ENCODE results near the gene DENND1A.

The DENND1A gene

DNA sequence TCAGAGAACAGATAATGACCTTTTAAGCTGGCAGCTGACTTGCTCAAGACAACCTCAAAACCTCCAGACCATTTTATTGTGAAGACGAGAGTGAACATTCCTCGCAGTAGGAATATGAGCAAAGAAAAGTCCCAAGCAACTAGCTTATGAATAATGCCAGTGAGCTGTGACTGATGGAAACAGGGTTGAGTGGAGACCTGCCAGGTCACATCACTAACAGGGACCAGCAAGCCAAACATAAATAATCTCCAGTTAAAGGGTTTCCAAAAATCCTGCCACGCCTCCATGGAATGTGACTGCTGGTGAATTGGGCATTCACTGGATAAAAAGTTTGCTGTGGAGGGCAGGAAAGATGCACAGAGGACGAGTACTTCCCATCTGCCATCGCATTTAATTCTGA is 388.5 kb downstream of the DENND1A start:
- H3K27me3 Mint-ChIP-seq: no peaks in the 10 kb centered on the region

DNA sequence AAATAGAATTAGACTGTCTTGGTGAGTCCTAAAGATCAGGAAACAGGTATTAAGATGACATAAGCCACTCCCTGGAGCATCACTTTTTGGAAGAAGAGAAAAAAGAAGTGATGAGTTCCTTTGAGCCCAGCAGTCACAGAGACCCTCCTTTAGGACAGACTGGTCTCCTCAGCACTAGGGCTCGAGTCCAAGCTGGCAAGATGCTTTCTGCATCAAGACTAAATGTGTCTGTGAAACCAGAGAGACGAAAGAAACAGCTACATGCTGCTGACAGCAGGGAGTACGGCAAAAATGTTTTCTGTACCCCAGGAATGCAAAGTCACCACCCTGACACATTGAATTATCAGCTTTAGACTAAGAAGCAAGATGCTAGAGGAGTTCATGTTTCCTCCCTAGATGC is 389.5 kb downstream of the DENND1A start:
- DNase-seq: no peak
- ATAC-seq: no peak
- no peak overlapping the region for H3K27ac Mint-ChIP-seq
- no peaks in the 10 kb centered on the region for H3K27me3 Mint-ChIP-seq
- no peak overlapping the region for H3K4me3 Mint-ChIP-seq
- peaks cover 8% of the 10 kb centered on the region for H3K4me1 Mint-ChIP-seq
- peaks cover 0 to 2% of the 10 kb centered on the region in 2 donors for H3K9me3 Mint-ChIP-seq

More for the DNA sequence above, 388.5 kb downstream of the DENND1A start:
- H3K27ac Mint-ChIP-seq: no peak overlapping the region
- no peak for DNase-seq
- no peaks in the 10 kb centered on the region for H3K9me3 Mint-ChIP-seq
- ATAC-seq: no peak
- H3K4me1 Mint-ChIP-seq: peaks cover 6% of the 10 kb centered on the region
- no peak overlapping the region for H3K4me3 Mint-ChIP-seq

GRCh38 chr9:123537809-123538208 is 392.1 kb downstream of the DENND1A start:
- Mint-ChIP-seq H3K4me3 (no peak overlapping the region), H3K9me3 (peaks cover 9 to 12% of the 10 kb centered on the region in 2 donors), H3K27me3 (no peaks in the 10 kb centered on the region), H3K27ac (no peak overlapping the region), H3K4me1 (peaks cover 8% of the 10 kb centered on the region)
- DNase-seq (no peak), ATAC-seq (no peak)

- no peak for ATAC-seq
- H3K4me3 Mint-ChIP-seq: no peak overlapping the region
- DNase-seq: no peak
- peak overlapping the region; percentile 10 to 31 for H3K27ac Mint-ChIP-seq
- H3K4me1 Mint-ChIP-seq: peaks cover 8% of the 10 kb centered on the region
- H3K9me3 Mint-ChIP-seq: peaks cover 12 to 16% of the 10 kb centered on the region in 2 donors
- H3K27me3 Mint-ChIP-seq: no peaks in the 10 kb centered on the region
Measured at GRCh38 chr9:123536455-123536868, 393.5 kb downstream of the DENND1A start.

DNA sequence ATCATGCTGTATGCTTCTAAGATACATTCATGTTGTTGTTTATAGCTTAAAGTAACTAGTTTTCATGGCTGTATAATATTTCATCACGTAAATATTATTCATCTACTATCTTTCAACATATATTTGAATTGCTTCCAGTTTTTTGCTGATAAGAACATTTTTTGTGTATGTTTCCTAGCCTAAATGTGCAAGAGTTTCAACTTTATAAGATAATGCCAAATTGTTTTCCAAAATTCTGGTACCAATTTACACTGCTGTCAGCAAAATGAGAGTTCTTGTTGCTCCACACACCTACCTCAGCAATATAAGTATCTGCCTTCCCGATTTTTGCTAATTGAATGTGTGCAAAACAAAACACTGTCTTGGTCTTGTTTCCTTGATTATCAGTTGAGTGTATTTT is 395.6 kb downstream of the DENND1A start:
- H3K4me1 Mint-ChIP-seq: peaks cover 8% of the 10 kb centered on the region
- no peaks in the 10 kb centered on the region for H3K27me3 Mint-ChIP-seq
- H3K4me3 Mint-ChIP-seq: no peak overlapping the region
- DNase-seq: no peak
- peaks cover 23 to 31% of the 10 kb centered on the region in 2 donors for H3K9me3 Mint-ChIP-seq
- no peak overlapping the region for H3K27ac Mint-ChIP-seq
- ATAC-seq: no peak

GRCh38 chr9:123530244-123530643 is 399.7 kb downstream of the DENND1A start:
- no peak overlapping the region for H3K4me3 Mint-ChIP-seq
- H3K9me3 Mint-ChIP-seq: peaks cover 22 to 28% of the 10 kb centered on the region in 2 donors
- no peak overlapping the region for H3K27ac Mint-ChIP-seq
- ATAC-seq (no peak), DNase-seq (no peak)
- no peaks in the 10 kb centered on the region for H3K4me1 Mint-ChIP-seq
- no peaks in the 10 kb centered on the region for H3K27me3 Mint-ChIP-seq

DNA sequence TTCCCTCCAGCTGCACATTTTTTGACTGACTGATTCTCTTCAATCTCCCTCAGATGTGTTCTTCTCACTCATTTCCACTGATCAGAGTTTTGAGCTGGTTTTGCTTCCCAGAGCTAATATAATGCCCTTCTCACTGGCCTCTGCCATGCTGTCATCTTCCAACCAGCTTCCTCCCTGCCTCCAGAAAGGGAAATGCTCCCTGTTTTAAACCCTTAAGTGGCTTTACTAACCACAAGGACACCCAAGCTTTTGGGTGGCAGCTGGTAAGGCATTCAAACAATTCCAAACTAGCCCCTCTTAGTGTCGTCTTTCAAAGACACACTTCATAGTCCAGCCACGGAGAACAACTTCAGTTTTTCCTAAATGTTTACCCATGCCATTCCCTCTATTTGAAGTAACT is 401.4 kb downstream of the DENND1A start:
- no peaks in the 10 kb centered on the region for H3K4me1 Mint-ChIP-seq
- no peaks in the 10 kb centered on the region for H3K27me3 Mint-ChIP-seq
- peaks cover 14 to 20% of the 10 kb centered on the region in 2 donors for H3K9me3 Mint-ChIP-seq
- H3K4me3 Mint-ChIP-seq: no peak overlapping the region
- H3K27ac Mint-ChIP-seq: no peak overlapping the region
- no peak for DNase-seq
- ATAC-seq: no peak

DNA sequence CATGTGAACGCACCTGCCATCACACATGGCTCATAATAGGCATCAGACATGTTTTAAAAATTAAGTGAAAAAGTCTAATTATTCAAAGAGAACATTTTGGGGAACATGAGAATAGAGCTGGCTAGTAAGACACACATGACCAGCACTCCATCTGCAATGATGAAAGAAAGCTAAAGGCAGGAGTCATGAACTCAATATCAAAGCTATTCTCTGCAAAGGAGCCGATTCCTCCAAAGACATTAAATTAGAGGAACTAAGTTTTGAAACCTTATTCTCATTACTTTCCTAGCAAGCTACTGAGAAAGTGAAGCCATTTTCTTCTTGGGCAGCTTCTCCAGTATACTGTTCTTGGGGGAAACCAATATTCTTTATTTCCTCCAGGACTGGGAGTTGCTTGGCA is 401.9 kb downstream of the DENND1A start:
- H3K27me3 Mint-ChIP-seq: no peaks in the 10 kb centered on the region
- no peak overlapping the region for H3K4me3 Mint-ChIP-seq
- DNase-seq (no peak), ATAC-seq (no peak)
- no peak overlapping the region for H3K27ac Mint-ChIP-seq
- H3K4me1 Mint-ChIP-seq: no peaks in the 10 kb centered on the region
- peaks cover 14 to 20% of the 10 kb centered on the region in 2 donors for H3K9me3 Mint-ChIP-seq

GRCh38 chr9:123525957-123526356 is 404.0 kb downstream of the DENND1A start:
- Mint-ChIP-seq H3K4me3 (no peak overlapping the region), H3K27ac (no peak overlapping the region), H3K27me3 (no peaks in the 10 kb centered on the region), H3K9me3 (peaks cover 10 to 11% of the 10 kb centered on the region in 2 donors), H3K4me1 (no peaks in the 10 kb centered on the region)
- ATAC-seq: no peak
- DNase-seq: no peak

DNA sequence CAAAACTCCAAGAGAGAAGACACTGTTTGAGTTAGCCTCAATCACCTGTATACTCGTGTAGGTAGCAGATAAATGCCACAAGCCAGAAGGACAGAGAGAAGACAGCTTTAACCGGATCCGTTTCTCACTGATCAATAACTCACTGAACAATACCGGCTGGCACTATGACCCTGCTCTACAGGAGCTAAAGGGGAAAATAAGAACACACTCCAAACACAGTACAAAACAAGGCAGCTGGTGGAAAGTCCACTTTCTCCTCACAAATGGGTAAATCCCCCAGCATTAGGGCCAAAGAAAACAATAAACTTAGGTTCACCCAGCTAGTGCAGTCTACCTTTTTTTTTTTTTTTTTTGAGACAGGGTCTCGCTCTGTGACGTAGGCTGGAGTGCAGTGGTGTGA is 404.5 kb downstream of the DENND1A start:
- ATAC-seq (no peak), DNase-seq (no peak)
- Mint-ChIP-seq H3K4me1 (no peaks in the 10 kb centered on the region), H3K27ac (no peak overlapping the region), H3K4me3 (no peak overlapping the region), H3K27me3 (no peaks in the 10 kb centered on the region), H3K9me3 (peaks cover 10 to 11% of the 10 kb centered on the region in 2 donors)

DNA sequence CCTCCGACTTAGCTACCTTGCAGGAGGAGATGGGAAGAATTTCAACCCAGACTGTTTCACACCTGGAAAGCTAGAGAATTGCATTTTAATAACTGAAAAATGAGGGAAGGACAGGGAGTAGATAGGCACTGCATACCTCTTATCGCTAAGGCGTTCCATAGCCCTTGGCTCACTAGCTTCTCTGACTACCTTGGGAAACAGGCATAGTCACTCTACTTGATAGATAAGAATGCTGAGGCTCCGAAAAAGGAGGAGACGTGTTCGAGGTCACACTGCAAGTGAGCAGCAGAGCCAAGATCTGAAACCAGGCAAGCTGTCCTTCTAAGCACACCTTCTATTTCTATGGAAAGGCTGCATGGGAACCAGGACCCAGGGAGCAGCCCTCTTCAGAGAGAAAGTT is 405.1 kb downstream of the DENND1A start:
- DNase-seq: no peak
- ATAC-seq: no peak
- H3K27me3 Mint-ChIP-seq: no peaks in the 10 kb centered on the region
- H3K4me3 Mint-ChIP-seq: no peak overlapping the region
- peaks cover 6% of the 10 kb centered on the region in 2 donors for H3K9me3 Mint-ChIP-seq
- no peak overlapping the region for H3K27ac Mint-ChIP-seq
- H3K4me1 Mint-ChIP-seq: no peaks in the 10 kb centered on the region

GRCh38 chr9:123523845-123524244 is 406.1 kb downstream of the DENND1A start:
- DNase-seq: no peak
- no peaks in the 10 kb centered on the region for H3K27me3 Mint-ChIP-seq
- no peak overlapping the region for H3K4me3 Mint-ChIP-seq

DNA sequence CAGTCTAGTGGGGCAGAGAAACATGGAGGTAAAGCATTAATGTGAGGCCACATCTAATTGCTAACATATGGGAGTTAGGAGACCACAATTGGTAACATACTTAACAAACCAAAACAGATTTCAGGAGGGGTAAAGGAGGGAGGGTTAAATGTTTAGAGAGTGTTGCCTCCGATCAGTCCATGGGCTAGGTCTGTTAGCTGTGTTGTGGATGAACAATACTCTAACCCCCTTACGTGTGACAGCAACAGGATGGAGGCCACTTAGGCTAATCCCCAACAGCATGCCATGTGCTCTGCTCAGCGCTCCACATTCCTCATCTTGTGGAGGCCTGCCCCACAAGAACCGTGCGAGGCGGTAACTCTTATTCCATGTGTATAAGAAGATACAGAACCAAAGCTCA is 406.9 kb downstream of the DENND1A start:
- DNase-seq (no peak), ATAC-seq (no peak)
- Mint-ChIP-seq H3K9me3 (no peaks in the 10 kb centered on the region), H3K27me3 (no peaks in the 10 kb centered on the region), H3K4me3 (no peak overlapping the region), H3K4me1 (no peaks in the 10 kb centered on the region), H3K27ac (no peak overlapping the region)

More at GRCh38 chr9:123523845-123524244, 406.1 kb downstream of the DENND1A start:
- no peaks in the 10 kb centered on the region for H3K9me3 Mint-ChIP-seq
- H3K4me1 Mint-ChIP-seq: no peaks in the 10 kb centered on the region
- no peak overlapping the region for H3K27ac Mint-ChIP-seq
- no peak for ATAC-seq

- H3K27ac Mint-ChIP-seq: no peak overlapping the region
- no peak overlapping the region for H3K4me3 Mint-ChIP-seq
- no peaks in the 10 kb centered on the region for H3K4me1 Mint-ChIP-seq
- no peak for ATAC-seq
- no peaks in the 10 kb centered on the region for H3K9me3 Mint-ChIP-seq
- DNase-seq: no peak
- H3K27me3 Mint-ChIP-seq: no peaks in the 10 kb centered on the region
Measured at GRCh38 chr9:123522251-123522650, 407.7 kb downstream of the DENND1A start.

DNA sequence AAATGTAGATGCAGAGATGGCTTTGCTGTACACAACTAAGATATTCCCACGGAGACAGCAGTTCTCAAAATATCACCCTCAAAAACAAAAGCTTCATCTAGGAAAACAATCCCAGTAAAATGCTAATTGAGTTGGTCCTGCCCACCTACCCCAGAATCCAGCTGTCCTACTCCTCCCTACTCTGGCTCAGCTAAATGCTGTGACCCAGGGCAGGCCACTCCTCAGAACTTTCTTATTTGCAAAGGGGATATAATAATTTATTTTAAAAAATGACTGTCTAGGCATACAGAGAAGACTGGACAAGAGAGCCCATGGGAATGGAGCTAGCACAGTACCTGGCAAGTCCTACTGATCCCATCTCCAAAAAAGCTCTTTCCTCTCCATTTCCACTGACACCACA is 411.6 kb downstream of the DENND1A start:
- no peak overlapping the region for H3K4me3 Mint-ChIP-seq
- no peaks in the 10 kb centered on the region for H3K9me3 Mint-ChIP-seq
- no peak overlapping the region for H3K27ac Mint-ChIP-seq
- H3K4me1 Mint-ChIP-seq: no peaks in the 10 kb centered on the region
- no peak for ATAC-seq
- H3K27me3 Mint-ChIP-seq: no peaks in the 10 kb centered on the region
- no peak for DNase-seq

GRCh38 chr9:123517512-123517911 is 412.4 kb downstream of the DENND1A start:
- H3K9me3 Mint-ChIP-seq: no peaks in the 10 kb centered on the region
- H3K27ac Mint-ChIP-seq: no peak overlapping the region
- H3K27me3 Mint-ChIP-seq: no peaks in the 10 kb centered on the region
- ATAC-seq (no peak), DNase-seq (no peak)
- no peaks in the 10 kb centered on the region for H3K4me1 Mint-ChIP-seq
- H3K4me3 Mint-ChIP-seq: no peak overlapping the region

DNA sequence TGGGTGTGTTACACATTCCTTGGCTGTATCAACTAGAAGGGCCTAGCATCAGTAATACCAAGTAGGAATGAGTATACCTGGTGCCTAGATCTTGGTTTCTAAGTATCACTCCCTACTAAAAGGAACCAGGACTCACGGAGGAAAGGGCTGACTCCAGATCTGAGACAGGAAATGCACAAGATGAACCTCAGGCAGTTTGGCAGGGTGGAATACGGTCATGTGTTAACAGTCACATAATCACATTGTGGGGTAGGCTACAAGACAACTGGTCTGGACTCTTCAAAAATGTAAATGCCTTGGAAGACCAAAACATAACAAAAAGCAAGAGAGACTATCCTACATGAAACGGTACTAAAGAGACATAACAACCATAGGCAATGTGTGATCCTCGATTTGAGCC is 415.2 kb downstream of the DENND1A start:
- no peak overlapping the region for H3K27ac Mint-ChIP-seq
- no peak for ATAC-seq

More for the DNA sequence above, 415.2 kb downstream of the DENND1A start:
- H3K4me1 Mint-ChIP-seq: no peaks in the 10 kb centered on the region
- DNase-seq: no peak
- no peaks in the 10 kb centered on the region for H3K9me3 Mint-ChIP-seq
- H3K27me3 Mint-ChIP-seq: no peaks in the 10 kb centered on the region
- no peak overlapping the region for H3K4me3 Mint-ChIP-seq
